ENCODE data around the gene TMEM63B. TPM values are rescaled to one million over a fixed set of nuclear protein-coding genes. Genes with fewer than 3 reads are reported as not detected.

TMEM63B gene
- total and polyA plus RNA-seq, 11 donors: 26.2 to 52.9 (median 41.2) TPM

GRCh38 chr6:44172731-44173500, 45.6 kb downstream of the TMEM63B start:
- peak; percentile 84 to 94 (median 94) for ATAC-seq
- WGBS, 4 donors: 27 to 34% (median 28%) methylated on average over 10 to 15 of the region's 15 CpGs
- Histone ChIP-seq H3K4me3 (no peak overlapping the region), H3K27me3 (no peaks in the 10 kb centered on the region), H3K9me3 (no peaks in the 10 kb centered on the region), H3K4me1 (peaks cover 0 to 25% (median 15%) of the 10 kb centered on the region in 12 donors), H3K27ac (no peak overlapping the region), H3K36me3 (no peaks in the 10 kb centered on the region)
- TF ChIP-seq CTCF (IDR thresholded peaks at IDR 0.05) (peak; percentile 83 to 96 (median 90)), POLR2A (IDR thresholded peaks at IDR 0.05) (no peak)
- peak; percentile 84 to 90 (median 85) for DNase-seq
- intact Hi-C loops (cut with DNase I): loop anchor here (1.0 to 10.0 kb wide), 9 partner anchors 61 to 166 kb away; partner anchors contain the start of gene SLC35B2 (in 4 of the 10)

GRCh38 chr6:44176130-44176761, 48.9 kb downstream of the TMEM63B start:
- DNase-seq: no peak
- Histone ChIP-seq H3K9me3 (no peaks in the 10 kb centered on the region), H3K27ac (no peak overlapping the region), H3K4me1 (peaks cover 0 to 34% (median 22%) of the 10 kb centered on the region in 12 donors), H3K27me3 (no peaks in the 10 kb centered on the region), H3K4me3 (peak overlapping the region in 1 of 12 donors; percentile 6), H3K36me3 (no peaks in the 10 kb centered on the region)
- ATAC-seq: no peak
- intact Hi-C loops (cut with DNase I): loop anchor here in 5 of 10 donors (5.0 to 10.0 kb wide), 4 partner anchors 36 to 159 kb away; partner anchors contain the start of genes MYMX (in 2 of the 5) and SLC29A1 (in 1 of the 5)
- 82 to 85% (median 85%) methylated on average over 15 of the region's 15 CpGs for WGBS, 4 donors
- TF ChIP-seq POLR2A (IDR thresholded peaks at IDR 0.05): no peak

GRCh38 chr6:44176762-44177509, 49.6 kb downstream of the TMEM63B start:
- Histone ChIP-seq H3K9me3 (no peaks in the 10 kb centered on the region), H3K27ac (peak overlapping the region in 4 of 12 donors; percentile 15 to 75 (median 54)), H3K36me3 (no peaks in the 10 kb centered on the region), H3K4me3 (peak overlapping the region in 1 of 12 donors; percentile 6), H3K4me1 (peaks cover 0 to 34% (median 22%) of the 10 kb centered on the region in 12 donors), H3K27me3 (no peaks in the 10 kb centered on the region)
- intact Hi-C loops (cut with DNase I): loop anchor here in 5 of 10 donors (5.0 to 10.0 kb wide), 4 partner anchors 35 to 158 kb away; partner anchors contain the start of genes MYMX (in 2 of the 5) and SLC29A1 (in 1 of the 5)
- ATAC-seq (no peak), DNase-seq (no peak)
- WGBS, 4 donors: 69 to 75% (median 72%) methylated on average over 23 to 24 of the region's 24 CpGs
- no peak for TF ChIP-seq POLR2A (IDR thresholded peaks at IDR 0.05)
- no peak for TF ChIP-seq CTCF (IDR thresholded peaks at IDR 0.05)

GRCh38 chr6:44177691-44178423, 50.5 kb downstream of the TMEM63B start:
- Histone ChIP-seq H3K27me3 (no peaks in the 10 kb centered on the region), H3K4me3 (no peak overlapping the region), H3K36me3 (no peaks in the 10 kb centered on the region), H3K27ac (peak overlapping the region in 10 of 12 donors; percentile 17 to 75 (median 60)), H3K9me3 (no peaks in the 10 kb centered on the region), H3K4me1 (peaks cover 0 to 30% (median 17%) of the 10 kb centered on the region in 12 donors)
- DNase-seq: peak; percentile 76 to 86 (median 80)
- peak; percentile 68 to 88 (median 86) for ATAC-seq
- TF ChIP-seq POLR2A (IDR thresholded peaks at IDR 0.05): no peak
- TF ChIP-seq CTCF (IDR thresholded peaks at IDR 0.05): no peak
- intact Hi-C loops (cut with DNase I): loop anchor here in 5 of 10 donors (5.0 to 10.0 kb wide), 4 partner anchors 34 to 157 kb away; partner anchors contain the start of genes MYMX (in 2 of the 5) and SLC29A1 (in 1 of the 5)
- 60 to 75% (median 65%) methylated on average over 13 of the region's 13 CpGs for WGBS, 4 donors

All from heart left ventricle (tissue), 16 donors.